Neural progenitor cell (in vitro differentiated cells): Measurements from ENCODE around the gene STK10. TPM values are rescaled to one million over a fixed set of nuclear protein-coding genes. Genes with fewer than 3 reads are reported as not detected.
"Not testable (repeated sequence)": the region's sequence is repeated elsewhere in the genome, so short reads cannot be mapped to it uniquely, and the experiment has no call there.

Source experiments
- DNase-seq: peaks from one replicate; pipeline ENCODE4 v3.0.0-alpha.2; 2016; ENCODE audit warnings: low spot score
- H2AFZ ChIP-seq: fragments of 200-600 bp; sonication (generic); replicated peaks from 2 replicates; pipeline ENCODE4 v1.6.1; 2016; ENCODE audit warnings: antibody characterized with exemption
- H3F3A ChIP-seq: fragments of 200-600 bp; sonication (generic); 2 replicates; pipeline ENCODE4 v1.6.1; 2016; ENCODE audit warnings: antibody characterized with exemption, low read depth
- H3K27ac ChIP-seq: fragments of 200-600 bp; sonication (generic); 2 replicates; pipeline ENCODE4 v1.5.1; 2016; ENCODE audit warnings: mild to moderate bottlenecking
- H3K27me3 ChIP-seq: fragments of 200-600 bp; sonication (generic); 2 replicates; pipeline ENCODE4 v1.6.1; 2016; ENCODE audit warnings: mild to moderate bottlenecking, moderate library complexity
- H3K36me3 ChIP-seq: fragments of 200-600 bp; sonication (generic); 2 replicates; pipeline ENCODE4 v1.5.1; 2016
- H3K4me1 ChIP-seq: fragments of 200-600 bp; sonication (generic); 2 replicates; pipeline ENCODE4 v1.6.1; 2016; ENCODE audit warnings: mixed run types
- H3K4me2 ChIP-seq: fragments of 200-600 bp; sonication (generic); 2 replicates; pipeline ENCODE4 v1.6.1; 2016
- H3K4me3 ChIP-seq: fragments of 200-600 bp; sonication (generic); 2 replicates; pipeline ENCODE4 v1.5.1; 2016
- H3K79me2 ChIP-seq: fragments of 200-600 bp; sonication (generic); 2 replicates; pipeline ENCODE4 v1.6.1; 2016; ENCODE audit warnings: low read depth
- H3K9ac ChIP-seq: fragments of 200-600 bp; sonication (generic); 2 replicates; pipeline ENCODE4 v1.6.1; 2016
- H3K9me3 ChIP-seq: fragments of 200-600 bp; sonication (generic); 2 replicates; pipeline ENCODE4 v1.5.1; 2016; ENCODE audit warnings: low read depth
- H4K20me1 ChIP-seq: fragments of 200-600 bp; sonication (generic); 2 replicates; pipeline ENCODE4 v1.6.1; 2016; ENCODE audit warnings: low read depth
- H3K27ac Mint-ChIP-seq: 3 replicates; pipeline ENCODE4 v1.8.0; 2021; ENCODE audit warnings: mixed read lengths
- H3K27me3 Mint-ChIP-seq: 2 replicates; pipeline ENCODE4 v1.8.0; 2022; ENCODE audit warnings: low read depth, mild to moderate bottlenecking, inconsistent platforms, moderate library complexity, mixed read lengths; ENCODE audit not compliant: insufficient read depth
- H3K36me3 Mint-ChIP-seq: 3 replicates; pipeline ENCODE4 v1.8.0; 2021; ENCODE audit warnings: mixed read lengths
- H3K4me1 Mint-ChIP-seq: 3 replicates; pipeline ENCODE4 v1.8.0; 2021; ENCODE audit warnings: mixed read lengths
- H3K4me3 Mint-ChIP-seq: 3 replicates; pipeline ENCODE4 v1.8.0; 2021; ENCODE audit warnings: mild to moderate bottlenecking, moderate library complexity, mixed read lengths
- H3K9me3 Mint-ChIP-seq: 3 replicates; pipeline ENCODE4 v1.8.0; 2020; ENCODE audit warnings: mixed read lengths
- CTCF ChIP-seq: fragments of 200-600 bp; sonication (generic); IDR thresholded peaks from 2 replicates; pipeline ENCODE4 v1.5.1; 2017; ENCODE audit warnings: antibody characterized with exemption, mild to moderate bottlenecking
- EZH2 ChIP-seq: fragments of 200-600 bp; sonication (generic); IDR thresholded peaks from 2 replicates; pipeline ENCODE4 v1.6.1; 2017; ENCODE audit warnings: antibody characterized with exemption, mild to moderate bottlenecking, moderate library complexity
- EZH2phosphoT487 ChIP-seq: fragments of 200-600 bp; sonication (generic); IDR thresholded peaks from 2 replicates; pipeline ENCODE4 v1.6.1; 2017; ENCODE audit warnings: antibody characterized with exemption
- total RNA-seq: library from RNA; depleted of rRNA; stranded (reverse); fragments of >200 nt; gene quantifications from 2 replicates; pipeline ENCODE4 v1.2.3, GENCODE V29; 2015; ENCODE audit warnings: low replicate concordance

The STK10 gene
- total RNA-seq, 1 donor from 2014 or later, result 4.4 TPM

DNA sequence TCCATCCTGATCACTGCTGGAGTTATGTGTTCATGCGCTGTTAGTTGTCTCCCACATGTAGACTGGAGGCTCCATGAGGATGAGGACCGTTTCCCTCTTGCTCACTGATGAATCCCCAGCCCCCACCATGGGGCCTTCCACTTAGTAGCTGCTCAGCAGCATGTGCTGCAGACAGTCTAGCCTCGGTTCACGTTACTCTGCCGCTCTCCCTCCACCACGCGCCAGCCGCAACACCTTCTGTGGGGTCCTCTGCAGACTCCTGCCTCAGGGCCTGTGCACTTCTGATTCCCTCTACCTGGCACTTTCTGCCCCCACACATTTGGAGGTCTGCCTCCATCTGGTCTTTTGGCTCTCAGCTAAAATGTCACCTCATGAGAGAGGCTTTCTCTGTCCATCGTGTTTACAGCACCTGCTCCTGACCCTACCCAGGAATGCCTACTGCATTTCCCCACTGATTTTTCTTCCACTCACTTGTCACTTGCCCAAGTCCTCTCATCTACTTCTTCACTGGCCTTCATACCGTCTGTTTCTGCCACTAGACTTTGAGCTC, 36.3 kb downstream of the STK10 start:
- Histone ChIP-seq H3K4me2 (no peak overlapping the region), H3K36me3 (no peaks in the 10 kb centered on the region)
- peaks cover 9% of the 10 kb centered on the region for H3K4me1 Mint-ChIP-seq

GRCh38 chr5:172150514-172151425, 37.3 kb downstream of the STK10 start:
- Histone ChIP-seq H3K4me2 (no peak overlapping the region), H3K27me3 (no peaks in the 10 kb centered on the region), H3K79me2 (no peaks in the 10 kb centered on the region), H3K9me3 (no peaks in the 10 kb centered on the region), H3F3A (no peaks in the 10 kb centered on the region), H3K4me3 (no peak overlapping the region), H2AFZ (no peak overlapping the region), H3K36me3 (no peaks in the 10 kb centered on the region), H3K4me1 (no peaks in the 10 kb centered on the region), H3K9ac (no peak overlapping the region), H4K20me1 (no peaks in the 10 kb centered on the region), H3K27ac (no peak overlapping the region)
- Mint-ChIP-seq H3K27ac (peak overlapping the region; percentile 32), H3K9me3 (no peaks in the 10 kb centered on the region), H3K27me3 (peaks cover 2% of the 10 kb centered on the region), H3K4me1 (peaks cover 11% of the 10 kb centered on the region), H3K36me3 (peaks cover 4% of the 10 kb centered on the region), H3K4me3 (no peak overlapping the region)
- no peak for DNase-seq
- TF ChIP-seq EZH2phosphoT487, result no peak
- no peak for TF ChIP-seq EZH2
- TF ChIP-seq CTCF, result no peak

More for the DNA sequence above, 36.3 kb downstream of the STK10 start:
- Histone ChIP-seq H3K4me3 (no peak overlapping the region), H3K27ac (no peak overlapping the region), H3K9ac (no peak overlapping the region), H3K4me1 (no peaks in the 10 kb centered on the region), H2AFZ (no peak overlapping the region), H3K27me3 (no peaks in the 10 kb centered on the region), H4K20me1 (no peaks in the 10 kb centered on the region), H3K9me3 (no peaks in the 10 kb centered on the region), H3F3A (no peaks in the 10 kb centered on the region), H3K79me2 (no peaks in the 10 kb centered on the region)
- peaks cover 3% of the 10 kb centered on the region for H3K27me3 Mint-ChIP-seq
- TF ChIP-seq CTCF (no peak), EZH2 (no peak), EZH2phosphoT487 (no peak)
- DNase-seq, result no peak
- no peak overlapping the region for H3K4me3 Mint-ChIP-seq
- H3K27ac Mint-ChIP-seq, result peak overlapping the region; percentile 0
- H3K9me3 Mint-ChIP-seq, result no peaks in the 10 kb centered on the region
- peaks cover 6% of the 10 kb centered on the region for H3K36me3 Mint-ChIP-seq

- not testable (repeated sequence) for H3K27me3 ChIP-seq, H3K36me3 Mint-ChIP-seq, H3K9ac ChIP-seq, H3K27ac Mint-ChIP-seq, H3K9me3 Mint-ChIP-seq, H3K27ac ChIP-seq, H2AFZ ChIP-seq, H3K27me3 Mint-ChIP-seq, DNase-seq, H3F3A ChIP-seq, H3K4me3 ChIP-seq, H3K79me2 ChIP-seq, H3K36me3 ChIP-seq, H4K20me1 ChIP-seq, H3K4me1 ChIP-seq, H3K4me2 ChIP-seq, H3K4me3 Mint-ChIP-seq, H3K9me3 ChIP-seq
- H3K4me1 Mint-ChIP-seq, result peaks cover 15% of the 10 kb centered on the region
Observed at GRCh38 chr5:172149481-172149880, 38.5 kb downstream of the STK10 start.

- no peaks in the 10 kb centered on the region for H3K27me3 ChIP-seq
- H3K4me3 ChIP-seq, result no peak overlapping the region
- peaks cover 17% of the 10 kb centered on the region for H3K4me1 Mint-ChIP-seq
- no peaks in the 10 kb centered on the region for H3K9me3 ChIP-seq
- no peak overlapping the region for H3K9ac ChIP-seq
- H2AFZ ChIP-seq, result no peak overlapping the region
- H3K9me3 Mint-ChIP-seq, result no peaks in the 10 kb centered on the region
- H4K20me1 ChIP-seq, result no peaks in the 10 kb centered on the region
- no peak overlapping the region for H3K4me2 ChIP-seq
- no peak for TF ChIP-seq EZH2phosphoT487
- TF ChIP-seq EZH2, result no peak
- no peak for TF ChIP-seq CTCF
- H3K27ac Mint-ChIP-seq, result no peak overlapping the region
- H3K79me2 ChIP-seq, result no peaks in the 10 kb centered on the region
- H3F3A ChIP-seq, result no peaks in the 10 kb centered on the region
- H3K4me1 ChIP-seq, result no peaks in the 10 kb centered on the region
- DNase-seq, result no peak
- H3K27ac ChIP-seq, result no peak overlapping the region
- no peaks in the 10 kb centered on the region for H3K36me3 ChIP-seq
- peaks cover 2% of the 10 kb centered on the region for H3K36me3 Mint-ChIP-seq
- H3K27me3 Mint-ChIP-seq, result peaks cover 2% of the 10 kb centered on the region
- no peak overlapping the region for H3K4me3 Mint-ChIP-seq
Observed at GRCh38 chr5:172149073-172149472, 39.0 kb downstream of the STK10 start.
